SK-N-SH treated with all-trans-retinoic acid at 6 μM for 48 hours (cell line): ENCODE results near the gene OR6K2.

Experiments used
- ATAC-seq: fragments of 200-7000 bp; cut with Tn5 transposase; 3 replicates; pipeline ENCODE4 v1.9.1; 2020; ENCODE audit warnings: mild to moderate bottlenecking, moderate library complexity
- ARNTL ChIP-seq: fragments of 450-650 bp; formaldehyde crosslinking; IDR thresholded peaks from 2 replicates; pipeline ENCODE4 v1.5.0; 2020; ENCODE audit warnings: low read depth, mild to moderate bottlenecking, moderate library complexity, borderline replicate concordance
- BACH2 ChIP-seq: fragments of 250-450 bp; sonication (Bioruptor Pico); IDR thresholded peaks from 2 replicates; pipeline ENCODE4 v1.9.0; 2021; ENCODE audit warnings: mild to moderate bottlenecking, borderline replicate concordance
- CREB5 ChIP-seq: fragments of 250-450 bp; sonication (Bioruptor Pico); IDR thresholded peaks from 2 replicates; pipeline ENCODE4 v1.5.1; 2020; ENCODE audit warnings: low read depth, mild to moderate bottlenecking, moderate library complexity
- CSRNP3 ChIP-seq: fragments of 250-450 bp; sonication (Bioruptor Pico); IDR thresholded peaks from 2 replicates; pipeline ENCODE4 v1.5.1; 2021; ENCODE audit warnings: mild to moderate bottlenecking, moderate library complexity
- ESRRG ChIP-seq: fragments of 250-450 bp; sonication (Bioruptor Pico); IDR thresholded peaks from 2 replicates; pipeline ENCODE4 v1.6.1; 2021; ENCODE audit warnings: mild to moderate bottlenecking
- GLIS3 ChIP-seq: fragments of 250-450 bp; sonication (Bioruptor Pico); IDR thresholded peaks from 2 replicates; pipeline ENCODE4 v1.5.0; 2020; ENCODE audit warnings: mild to moderate bottlenecking, moderate library complexity
- PATZ1 ChIP-seq: fragments of 250-450 bp; sonication (Bioruptor Pico); IDR thresholded peaks from 2 replicates; pipeline ENCODE4 v1.8.0; 2020; ENCODE audit warnings: mild to moderate bottlenecking, moderate library complexity, borderline replicate concordance
- POU6F1 ChIP-seq: fragments of 250-450 bp; sonication (Bioruptor Pico); IDR thresholded peaks from 2 replicates; pipeline ENCODE4 v1.8.0; 2021; ENCODE audit warnings: low read depth, mild to moderate bottlenecking, moderate library complexity, borderline replicate concordance
- PPARA ChIP-seq: fragments of 250-450 bp; sonication (Bioruptor Pico); IDR thresholded peaks from 2 replicates; pipeline ENCODE4 v1.5.0; 2020; ENCODE audit warnings: mild to moderate bottlenecking, borderline replicate concordance
- RARB ChIP-seq: fragments of 250-450 bp; sonication (Bioruptor Pico); IDR thresholded peaks from 2 replicates; pipeline ENCODE4 v1.8.0; 2021; ENCODE audit warnings: mild to moderate bottlenecking, moderate library complexity
- SNAI2 ChIP-seq: fragments of 250-450 bp; sonication (Bioruptor Pico); IDR thresholded peaks from 2 replicates; pipeline ENCODE4 v1.5.0; 2020; ENCODE audit warnings: mild to moderate bottlenecking, moderate library complexity
- TCF4 ChIP-seq: fragments of 250-450 bp; sonication (Bioruptor Pico); IDR thresholded peaks from 2 replicates; pipeline ENCODE4 v1.8.0; 2021; ENCODE audit warnings: mild to moderate bottlenecking, moderate library complexity, borderline replicate concordance
- TOX ChIP-seq: fragments of 250-450 bp; sonication (Bioruptor Pico); IDR thresholded peaks from 2 replicates; pipeline ENCODE4 v1.8.0; 2021; ENCODE audit warnings: mild to moderate bottlenecking, moderate library complexity, borderline replicate concordance
- TSHZ2 ChIP-seq: fragments of 250-450 bp; sonication (Bioruptor Pico); IDR thresholded peaks from 2 replicates; pipeline ENCODE4 v1.5.0; 2020; ENCODE audit warnings: mild to moderate bottlenecking, moderate library complexity
- ZC3H10 ChIP-seq: fragments of 250-450 bp; sonication (Bioruptor Pico); IDR thresholded peaks from 2 replicates; pipeline ENCODE4 v1.5.1; 2021; ENCODE audit warnings: mild to moderate bottlenecking, moderate library complexity
- ZFP3 ChIP-seq: fragments of 250-450 bp; sonication (Bioruptor Pico); IDR thresholded peaks from 2 replicates; pipeline ENCODE4 v1.5.0; 2020; ENCODE audit warnings: mild to moderate bottlenecking, moderate library complexity
- ZNF565 ChIP-seq: fragments of 450-650 bp; formaldehyde crosslinking; conservative IDR thresholded peaks from 2 replicates; pipeline ENCODE4 v1.5.0; 2020; ENCODE audit warnings: low read depth, mild to moderate bottlenecking, moderate library complexity
- ZNF70 ChIP-seq: fragments of 450-650 bp; formaldehyde crosslinking; IDR thresholded peaks from 2 replicates; pipeline ENCODE4 v1.5.0; 2020; ENCODE audit warnings: mild to moderate bottlenecking, moderate library complexity
- ZNF8 ChIP-seq: fragments of 450-650 bp; formaldehyde crosslinking; IDR thresholded peaks from 2 replicates; pipeline ENCODE4 v1.5.0; 2020; ENCODE audit warnings: mild to moderate bottlenecking, moderate library complexity

Gene OR6K2

GRCh38 chr1:158700552-158700951 lies at the start of gene OR6K2:
OR6K2 (minus strand) TSS chr1:158700652; CDS start chr1:158700652, 0 bp downstream.
- TF ChIP-seq TOX (CRISPR knock-in tag) (no peak), CREB5 (CRISPR knock-in tag) (no peak), ARNTL (CRISPR knock-in tag) (no peak), ZFP3 (CRISPR knock-in tag) (no peak), TCF4 (CRISPR knock-in tag) (no peak)
- ATAC-seq = no peak

GRCh38 chr1:158735848-158736247 lies 35.4 kb upstream of the OR6K2 start:
- TF ChIP-seq TOX (CRISPR knock-in tag) (no peak), BACH2 (CRISPR knock-in tag) (no peak), CSRNP3 (no peak), PATZ1 (CRISPR knock-in tag) (no peak), GLIS3 (CRISPR knock-in tag) (no peak), ARNTL (CRISPR knock-in tag) (no peak), ZFP3 (CRISPR knock-in tag) (no peak), ZNF70 (CRISPR knock-in tag) (no peak), RARB (CRISPR knock-in tag) (no peak), TCF4 (CRISPR knock-in tag) (no peak), ZNF8 (CRISPR knock-in tag) (no peak), CREB5 (CRISPR knock-in tag) (no peak), POU6F1 (CRISPR knock-in tag) (no peak), ZNF565 (CRISPR knock-in tag) (no peak), ZC3H10 (CRISPR knock-in tag) (no peak)
- TF ChIP-seq, all 23 proteins: peak for 0
- ATAC-seq = no peak

- TF ChIP-seq SNAI2 (CRISPR knock-in tag) = no peak
- TF ChIP-seq PATZ1 (CRISPR knock-in tag) = no peak
- TF ChIP-seq ARNTL (CRISPR knock-in tag) = no peak
- TF ChIP-seq, all 23 proteins: peak for 0
- no peak for ATAC-seq
Measured at GRCh38 chr1:158732524-158732923, 32.1 kb upstream of the OR6K2 start.

- TF ChIP-seq ZNF70 (CRISPR knock-in tag) (no peak), GLIS3 (CRISPR knock-in tag) (no peak), RARB (CRISPR knock-in tag) (no peak), ZNF8 (CRISPR knock-in tag) (no peak), ESRRG (CRISPR knock-in tag) (no peak), PPARA (CRISPR knock-in tag) (no peak), TSHZ2 (CRISPR knock-in tag) (no peak), ZC3H10 (CRISPR knock-in tag) (no peak), SNAI2 (CRISPR knock-in tag) (no peak)
- ATAC-seq = no peak
Measured at GRCh38 chr1:158731707-158732106, 31.3 kb upstream of the OR6K2 start.
